ENCODE measurements around the gene OBSCN.

OBSCN gene

DNA sequence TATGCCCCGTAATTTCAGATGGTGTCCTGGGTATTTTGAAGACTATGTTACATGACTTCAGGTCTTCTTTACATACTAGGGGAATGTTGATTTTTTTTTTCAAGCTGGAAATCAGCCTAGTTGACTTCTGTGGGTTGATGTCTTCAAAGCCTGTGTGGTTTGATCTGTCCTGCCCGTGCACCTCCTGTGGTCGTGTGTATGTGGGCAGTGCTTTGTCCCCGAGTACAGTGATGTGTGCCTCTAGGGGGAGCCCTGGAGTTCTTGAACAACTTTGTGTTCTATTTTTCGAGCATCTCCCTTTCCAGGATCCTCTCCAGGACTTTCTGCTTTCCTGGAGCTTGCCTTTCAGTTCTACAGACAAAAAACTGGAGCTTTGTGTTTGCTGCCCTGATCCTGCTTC lies 28.9 kb downstream of the OBSCN start:
- TF ChIP-seq, protein P1, sequence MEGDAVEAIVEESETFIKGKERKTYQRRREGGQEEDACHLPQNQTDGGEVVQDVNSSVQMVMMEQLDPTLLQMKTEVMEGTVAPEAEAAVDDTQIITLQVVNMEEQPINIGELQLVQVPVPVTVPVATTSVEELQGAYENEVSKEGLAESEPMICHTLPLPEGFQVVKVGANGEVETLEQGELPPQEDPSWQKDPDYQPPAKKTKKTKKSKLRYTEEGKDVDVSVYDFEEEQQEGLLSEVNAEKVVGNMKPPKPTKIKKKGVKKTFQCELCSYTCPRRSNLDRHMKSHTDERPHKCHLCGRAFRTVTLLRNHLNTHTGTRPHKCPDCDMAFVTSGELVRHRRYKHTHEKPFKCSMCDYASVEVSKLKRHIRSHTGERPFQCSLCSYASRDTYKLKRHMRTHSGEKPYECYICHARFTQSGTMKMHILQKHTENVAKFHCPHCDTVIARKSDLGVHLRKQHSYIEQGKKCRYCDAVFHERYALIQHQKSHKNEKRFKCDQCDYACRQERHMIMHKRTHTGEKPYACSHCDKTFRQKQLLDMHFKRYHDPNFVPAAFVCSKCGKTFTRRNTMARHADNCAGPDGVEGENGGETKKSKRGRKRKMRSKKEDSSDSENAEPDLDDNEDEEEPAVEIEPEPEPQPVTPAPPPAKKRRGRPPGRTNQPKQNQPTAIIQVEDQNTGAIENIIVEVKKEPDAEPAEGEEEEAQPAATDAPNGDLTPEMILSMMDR (IDR thresholded peaks at IDR 0.05; ENCODE audit: borderline replicate concordance, control extremely low read depth, extremely low read depth, insufficient read depth, missing control alignments), result no peak
- DNase-seq (ENCODE audit: low spot score), result no peak
- in situ Hi-C loops (cut with MboI; ENCODE audit: low sequenced_read_pairs, unreplicated experiment), result no loop called here

DNA sequence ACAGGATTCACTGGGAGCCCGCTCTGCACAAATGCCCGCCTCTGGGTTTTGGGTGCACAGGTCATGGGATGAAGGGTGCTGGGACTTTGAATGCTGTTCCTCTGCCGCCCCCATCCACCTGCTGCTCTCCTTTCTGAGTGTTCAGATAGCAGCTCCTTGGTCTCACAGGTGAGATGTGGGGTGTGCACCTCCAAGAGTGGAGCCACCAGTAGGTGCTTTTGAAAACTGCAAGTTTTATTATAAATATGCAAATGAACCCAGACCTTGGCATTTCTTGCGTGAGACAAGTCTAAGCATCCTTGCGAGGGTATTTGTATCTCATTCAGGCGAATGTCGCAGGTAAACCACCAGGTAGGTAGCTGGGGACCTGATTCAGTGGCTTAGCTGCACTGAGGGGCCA lies 30.2 kb downstream of the OBSCN start:
- TF ChIP-seq, protein P1 (IDR thresholded peaks at IDR 0.05; ENCODE audit: borderline replicate concordance, control extremely low read depth, extremely low read depth, insufficient read depth, missing control alignments), result no peak
- DNase-seq (ENCODE audit: low spot score), result no peak
- in situ Hi-C loops (cut with MboI; ENCODE audit: low sequenced_read_pairs, unreplicated experiment), result no loop called here

DNA sequence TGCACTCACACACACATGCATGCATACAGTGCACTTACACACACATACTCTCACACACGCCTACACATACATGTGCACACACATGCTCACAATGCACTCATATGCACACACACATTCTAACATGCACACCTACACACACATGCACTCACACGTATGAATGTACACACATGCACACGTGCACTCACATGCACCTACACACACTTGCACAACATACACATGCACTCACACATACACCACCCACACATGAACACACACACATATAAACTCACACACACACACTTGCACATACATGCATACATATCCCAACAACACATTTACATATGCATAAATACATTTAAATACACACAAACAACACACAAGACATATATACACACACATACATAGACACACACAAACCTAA lies 30.6 kb downstream of the OBSCN start:
- in situ Hi-C loops (cut with MboI; ENCODE audit: low sequenced_read_pairs, unreplicated experiment), result no loop called here
- TF ChIP-seq, protein P1 (IDR thresholded peaks at IDR 0.05; ENCODE audit: borderline replicate concordance, control extremely low read depth, extremely low read depth, insufficient read depth, missing control alignments), result no peak
- no peak for DNase-seq (ENCODE audit: low spot score)

DNA sequence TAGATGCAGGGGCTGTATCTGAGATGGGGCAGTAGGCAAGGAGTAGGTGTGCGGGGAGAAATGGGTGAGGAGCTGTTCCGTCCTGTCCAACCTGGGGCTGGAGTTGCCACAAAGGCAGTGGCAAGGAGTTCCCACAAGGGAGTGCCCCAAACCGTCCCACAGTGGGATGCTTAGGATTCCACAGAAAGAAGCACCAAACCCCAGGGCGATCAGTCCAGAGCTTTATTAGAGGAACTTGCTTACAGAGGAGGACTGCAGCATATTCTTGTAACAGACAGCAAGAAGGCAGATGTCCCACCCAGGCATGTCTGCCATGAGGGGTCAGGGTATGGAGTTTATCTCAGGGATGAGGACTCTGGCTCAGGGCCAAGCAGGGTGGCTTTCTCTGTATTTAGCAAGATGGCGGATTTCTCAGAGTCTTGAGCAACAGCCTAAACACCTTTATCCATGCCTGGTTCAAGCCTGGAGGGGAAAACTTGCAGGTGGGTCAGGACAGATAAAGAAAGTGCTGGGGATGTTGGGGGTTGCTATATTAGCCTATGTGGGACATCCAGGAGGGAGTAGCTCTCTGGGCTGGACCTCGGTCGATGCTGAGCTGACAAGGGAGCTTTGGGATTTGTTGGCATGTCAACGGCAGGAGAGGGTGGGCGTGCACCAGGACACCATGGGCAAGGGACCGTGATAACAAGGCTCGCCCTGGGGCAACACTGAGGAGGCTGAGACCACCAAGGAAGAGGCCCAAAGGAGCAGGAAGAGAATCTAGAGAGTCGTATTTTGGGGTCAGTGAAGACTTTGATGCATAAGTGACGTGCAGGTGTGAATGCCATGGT lies 32.8 kb downstream of the OBSCN start:
- in situ Hi-C loops (cut with MboI; ENCODE audit: low sequenced_read_pairs, unreplicated experiment), result no loop called here
- TF ChIP-seq, protein P1 (IDR thresholded peaks at IDR 0.05; ENCODE audit: borderline replicate concordance, control extremely low read depth, extremely low read depth, insufficient read depth, missing control alignments), result no peak
- no peak for DNase-seq (ENCODE audit: low spot score)

DNA sequence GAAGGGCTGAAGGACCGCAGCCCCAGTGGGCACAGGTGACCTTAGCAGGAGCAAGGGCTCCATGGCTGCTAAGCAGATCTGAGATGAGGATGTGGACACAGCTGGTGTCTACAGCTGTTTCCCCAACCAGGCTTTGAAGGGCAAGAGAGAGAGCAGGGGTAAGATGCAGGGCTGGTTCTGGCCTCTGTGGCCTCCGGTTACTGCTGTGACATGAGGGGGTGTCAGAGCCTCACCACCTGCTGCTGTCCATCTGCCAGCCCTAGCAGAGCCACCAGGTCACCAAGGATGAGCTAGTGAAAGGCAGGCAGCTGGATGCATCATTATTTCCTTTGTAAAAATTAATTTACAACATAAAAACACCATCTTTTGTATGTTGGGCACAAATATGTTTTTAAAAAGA lies 33.4 kb downstream of the OBSCN start:
- in situ Hi-C loops (cut with MboI; ENCODE audit: low sequenced_read_pairs, unreplicated experiment), result no loop called here
- TF ChIP-seq, protein P1 (IDR thresholded peaks at IDR 0.05; ENCODE audit: borderline replicate concordance, control extremely low read depth, extremely low read depth, insufficient read depth, missing control alignments), result no peak
- no peak for DNase-seq (ENCODE audit: low spot score)

DNA sequence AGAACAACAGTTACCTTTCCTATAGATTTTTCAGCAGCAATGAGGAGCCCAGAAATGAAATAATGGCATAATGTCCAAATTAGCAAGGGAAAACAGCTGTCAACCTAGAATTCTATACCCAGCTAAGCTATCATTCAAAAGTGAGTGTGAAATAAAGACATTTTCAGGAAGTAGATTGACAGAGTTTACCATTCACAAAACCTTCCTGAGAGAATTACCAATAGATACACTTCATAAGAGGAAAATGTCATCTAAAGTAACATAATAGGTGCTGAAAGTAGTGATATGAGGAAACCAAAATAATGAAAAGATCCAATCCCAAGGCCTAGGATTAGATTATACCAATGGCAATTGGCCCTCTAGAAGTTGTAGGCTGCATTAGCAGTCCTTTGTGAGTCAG lies 34.6 kb downstream of the OBSCN start:
- TF ChIP-seq, protein P1 (IDR thresholded peaks at IDR 0.05; ENCODE audit: borderline replicate concordance, control extremely low read depth, extremely low read depth, insufficient read depth, missing control alignments), result no peak
- in situ Hi-C loops (cut with MboI; ENCODE audit: low sequenced_read_pairs, unreplicated experiment), result no loop called here

More for the DNA sequence above, 34.6 kb downstream of the OBSCN start:
- DNase-seq (ENCODE audit: low spot score), result no peak
